Activated CD8-positive, alpha-beta memory T cell treated with anti-CD3 and anti-CD28 coated beads, Interleukin-2, amount 10 ng/mL, durations not matched to agents 7 days and 5 days (primary cell): Measurements from ENCODE around the gene EFCAB9. TPM values are rescaled to one million over a fixed set of nuclear protein-coding genes. Genes with fewer than 3 reads are reported as not detected.
A peak's percentile ranks its signal among the peaks of the same experiment; 100 is the strongest.

Experiments used
- ATAC-seq: fragments of 150-1000 bp; cut with Tn5 transposase; one replicate; pipeline ENCODE4 v1.10.0; 2021; ENCODE audit warnings: moderate library complexity
- CTCF ChIA-PET: fragments of 350-600 bp; sonication (Branson Sonifier 250); formaldehyde crosslinking; loops from one replicate; lab custom pipeline; 2021; ENCODE audit warnings: antibody characterized with exemption; lab: Charles Lee
- DNase-seq: peaks from one replicate; pipeline ENCODE4 v3.0.0-alpha.2; 2020
- H3K27ac Mint-ChIP-seq: one replicate; pipeline ENCODE4 v1.8.0; 2021; ENCODE audit warnings: mild to moderate bottlenecking, mixed read lengths
- H3K27me3 Mint-ChIP-seq: one replicate; pipeline ENCODE4 v1.8.0; 2021; ENCODE audit warnings: mixed read lengths
- H3K36me3 Mint-ChIP-seq: one replicate; pipeline ENCODE4 v1.8.0; 2021; ENCODE audit warnings: mild to moderate bottlenecking, mixed read lengths
- H3K4me1 Mint-ChIP-seq: one replicate; pipeline ENCODE4 v1.8.0; 2021; ENCODE audit warnings: mixed read lengths
- H3K4me3 Mint-ChIP-seq: one replicate; pipeline ENCODE4 v1.8.0; 2021; ENCODE audit warnings: mild to moderate bottlenecking, moderate library complexity, mixed read lengths
- H3K9me3 Mint-ChIP-seq: one replicate; pipeline ENCODE4 v1.8.0; 2022; ENCODE audit warnings: low read depth, mixed read lengths
- total RNA-seq, 2 experiments: library from RNA; stranded (reverse); gene quantifications; one replicate each; pipeline ENCODE4 v1.2.3, GENCODE V29; 2021

The EFCAB9 gene
- total RNA-seq, 2 experiments from 2014 or later, result not detected

GRCh38 chr5:172209714-172210113 is 15.7 kb downstream of the EFCAB9 start:
- H3K4me3 Mint-ChIP-seq, result no peak overlapping the region
- ATAC-seq (no peak), DNase-seq (no peak)
- no peaks in the 10 kb centered on the region for H3K9me3 Mint-ChIP-seq
- H3K36me3 Mint-ChIP-seq, result peaks cover 13% of the 10 kb centered on the region
- H3K4me1 Mint-ChIP-seq, result peaks cover 10% of the 10 kb centered on the region
- no peak overlapping the region for H3K27ac Mint-ChIP-seq
- H3K27me3 Mint-ChIP-seq, result no peaks in the 10 kb centered on the region
- CTCF ChIA-PET, result no interaction called here

- ATAC-seq (no peak), DNase-seq (no peak)
- no peak overlapping the region for H3K4me3 Mint-ChIP-seq
- H3K36me3 Mint-ChIP-seq, result peaks cover 21% of the 10 kb centered on the region
- H3K9me3 Mint-ChIP-seq, result no peaks in the 10 kb centered on the region
- CTCF ChIA-PET, result interaction anchor here (0.9 to 1.2 kb wide), 4 partner anchors 9 to 72 kb away, joined by 3 read pairs; partner anchors contain the start of gene UBTD2
- no peak overlapping the region for H3K27ac Mint-ChIP-seq
- peaks cover 10% of the 10 kb centered on the region for H3K4me1 Mint-ChIP-seq
- no peaks in the 10 kb centered on the region for H3K27me3 Mint-ChIP-seq
Observed at GRCh38 chr5:172211676-172212075, 17.7 kb downstream of the EFCAB9 start.

- ATAC-seq (no peak), DNase-seq (no peak)
- Mint-ChIP-seq H3K27ac (no peak overlapping the region), H3K36me3 (peaks cover 29% of the 10 kb centered on the region), H3K9me3 (peaks cover 2% of the 10 kb centered on the region), H3K27me3 (no peaks in the 10 kb centered on the region), H3K4me3 (no peak overlapping the region), H3K4me1 (no peaks in the 10 kb centered on the region)
- CTCF ChIA-PET, result no interaction called here
Observed at GRCh38 chr5:172213126-172213525, 19.2 kb downstream of the EFCAB9 start.

GRCh38 chr5:172216345-172216744 is 22.4 kb downstream of the EFCAB9 start:
- no peak overlapping the region for H3K27ac Mint-ChIP-seq
- H3K9me3 Mint-ChIP-seq, result peaks cover 8% of the 10 kb centered on the region
- H3K36me3 Mint-ChIP-seq, result peaks cover 44% of the 10 kb centered on the region
- ATAC-seq (no peak), DNase-seq (no peak)
- H3K4me3 Mint-ChIP-seq, result no peak overlapping the region
- no peaks in the 10 kb centered on the region for H3K27me3 Mint-ChIP-seq
- H3K4me1 Mint-ChIP-seq, result no peaks in the 10 kb centered on the region
- CTCF ChIA-PET, result no interaction called here

GRCh38 chr5:172219296-172219695 is 25.3 kb downstream of the EFCAB9 start:
- peaks cover 51% of the 10 kb centered on the region for H3K36me3 Mint-ChIP-seq

GRCh38 chr5:172223901-172224873 is 30.2 kb downstream of the EFCAB9 start:
- no peaks in the 10 kb centered on the region for H3K27me3 Mint-ChIP-seq
- peaks cover 3% of the 10 kb centered on the region for H3K9me3 Mint-ChIP-seq
- H3K4me3 Mint-ChIP-seq, result peak overlapping the region; percentile 13
- peak overlapping the region; percentile 74 for H3K27ac Mint-ChIP-seq
- peaks cover 43% of the 10 kb centered on the region for H3K36me3 Mint-ChIP-seq
- CTCF ChIA-PET, result interaction anchor here (0.7 to 1.6 kb wide), 3 partner anchors 188 to 1709 kb away, joined by 3 read pairs; no protein-coding TSS in a partner anchor
- DNase-seq, result peak; percentile 52
- H3K4me1 Mint-ChIP-seq, result peaks cover 25% of the 10 kb centered on the region
- peak; percentile 91 for ATAC-seq

More at GRCh38 chr5:172219296-172219695, 25.3 kb downstream of the EFCAB9 start:
- Mint-ChIP-seq H3K4me3 (no peak overlapping the region), H3K27me3 (no peaks in the 10 kb centered on the region), H3K27ac (no peak overlapping the region), H3K9me3 (peaks cover 8% of the 10 kb centered on the region), H3K4me1 (peaks cover 12% of the 10 kb centered on the region)
- CTCF ChIA-PET, result no interaction called here
- DNase-seq (no peak), ATAC-seq (no peak)

GRCh38 chr5:172224996-172225395 is 31.0 kb downstream of the EFCAB9 start:
- ATAC-seq, result no peak
- Mint-ChIP-seq H3K4me1 (peaks cover 28% of the 10 kb centered on the region), H3K36me3 (peaks cover 40% of the 10 kb centered on the region), H3K9me3 (no peaks in the 10 kb centered on the region), H3K27me3 (no peaks in the 10 kb centered on the region), H3K4me3 (no peak overlapping the region), H3K27ac (no peak overlapping the region)
- CTCF ChIA-PET, result interaction anchor here (1.5 kb wide), 1 partner anchor 188 kb away, joined by 3 read pairs; no protein-coding TSS in a partner anchor
- DNase-seq, result no peak

GRCh38 chr5:172229904-172230303 is 35.9 kb downstream of the EFCAB9 start:
- Mint-ChIP-seq H3K27ac (no peak overlapping the region), H3K27me3 (no peaks in the 10 kb centered on the region), H3K9me3 (no peaks in the 10 kb centered on the region), H3K36me3 (peaks cover 38% of the 10 kb centered on the region), H3K4me3 (no peak overlapping the region), H3K4me1 (peaks cover 16% of the 10 kb centered on the region)
- CTCF ChIA-PET, result no interaction called here
- no peak for DNase-seq
- ATAC-seq, result peak; percentile 23

- H3K4me1 Mint-ChIP-seq, result peaks cover 43% of the 10 kb centered on the region
- no peaks in the 10 kb centered on the region for H3K27me3 Mint-ChIP-seq
- CTCF ChIA-PET, result interaction anchor here (1.0 to 1.4 kb wide), 2 partner anchors 46 to 47 kb away, joined by 3 read pairs; partner anchors contain the start of gene STK10
Observed at GRCh38 chr5:172234031-172234430, 40.1 kb downstream of the EFCAB9 start.

GRCh38 chr5:172235132-172235780 is 41.3 kb downstream of the EFCAB9 start:
- Mint-ChIP-seq H3K4me1 (peaks cover 42% of the 10 kb centered on the region), H3K4me3 (no peak overlapping the region), H3K36me3 (peaks cover 21% of the 10 kb centered on the region), H3K27me3 (no peaks in the 10 kb centered on the region), H3K9me3 (no peaks in the 10 kb centered on the region), H3K27ac (no peak overlapping the region)
- ATAC-seq (no peak), DNase-seq (no peak)
- CTCF ChIA-PET, result no interaction called here

More at GRCh38 chr5:172234031-172234430, 40.1 kb downstream of the EFCAB9 start:
- Mint-ChIP-seq H3K4me3 (no peak overlapping the region), H3K9me3 (no peaks in the 10 kb centered on the region), H3K27ac (no peak overlapping the region), H3K36me3 (peaks cover 24% of the 10 kb centered on the region)
- no peak for ATAC-seq
- DNase-seq, result no peak

GRCh38 chr5:172235827-172236736 is 42.1 kb downstream of the EFCAB9 start:
- no peaks in the 10 kb centered on the region for H3K9me3 Mint-ChIP-seq
- H3K4me1 Mint-ChIP-seq, result peaks cover 42% of the 10 kb centered on the region
- H3K27me3 Mint-ChIP-seq, result no peaks in the 10 kb centered on the region
- ATAC-seq (no peak), DNase-seq (no peak)
- H3K4me3 Mint-ChIP-seq, result no peak overlapping the region
- CTCF ChIA-PET, result interaction anchor here (1.2 kb wide), 1 partner anchor 103 kb away, joined by 3 read pairs; no protein-coding TSS in a partner anchor
- H3K27ac Mint-ChIP-seq, result no peak overlapping the region
- peaks cover 16% of the 10 kb centered on the region for H3K36me3 Mint-ChIP-seq

- ATAC-seq (no peak), DNase-seq (no peak)
- H3K36me3 Mint-ChIP-seq, result peaks cover 12% of the 10 kb centered on the region
- H3K4me1 Mint-ChIP-seq, result peaks cover 44% of the 10 kb centered on the region
- CTCF ChIA-PET, result no interaction called here
- no peaks in the 10 kb centered on the region for H3K27me3 Mint-ChIP-seq
- H3K27ac Mint-ChIP-seq, result peak overlapping the region; percentile 50
- no peak overlapping the region for H3K4me3 Mint-ChIP-seq
- H3K9me3 Mint-ChIP-seq, result peaks cover 2% of the 10 kb centered on the region
Observed at GRCh38 chr5:172238334-172238733, 44.4 kb downstream of the EFCAB9 start.
